WTC11 (cell line): ENCODE results near the gene OOSP2.

Experiments used
- GRHL2 ChIP-seq: fragments of 250-450 bp; sonication (Bioruptor Pico); IDR thresholded peaks from 2 replicates; pipeline ENCODE4 v1.8.0; 2022; ENCODE audit warnings: mild to moderate bottlenecking, moderate library complexity; ENCODE audit not compliant: insufficient replicate concordance, severe bottlenecking
- TF ChIP-seq, protein P1 (sequence below): sonication (generic); formaldehyde crosslinking; IDR thresholded peaks from 2 replicates; pipeline ENCODE4 v1.8.0; 2022; ENCODE audit warnings: mild to moderate bottlenecking, missing genetic modification reagents
- TF ChIP-seq, protein P2 (sequence below): sonication (generic); formaldehyde crosslinking; IDR thresholded peaks from 2 replicates; pipeline ENCODE4 v1.8.1; 2023; ENCODE audit warnings: mild to moderate bottlenecking, missing genetic modification reagents, moderate library complexity
- TF ChIP-seq, protein P3 (sequence below): fragments of 200-600 bp; IDR thresholded peaks from 2 replicates; pipeline ENCODE4 v1.8.0; 2022; ENCODE audit warnings: antibody characterized with exemption

DNA sequence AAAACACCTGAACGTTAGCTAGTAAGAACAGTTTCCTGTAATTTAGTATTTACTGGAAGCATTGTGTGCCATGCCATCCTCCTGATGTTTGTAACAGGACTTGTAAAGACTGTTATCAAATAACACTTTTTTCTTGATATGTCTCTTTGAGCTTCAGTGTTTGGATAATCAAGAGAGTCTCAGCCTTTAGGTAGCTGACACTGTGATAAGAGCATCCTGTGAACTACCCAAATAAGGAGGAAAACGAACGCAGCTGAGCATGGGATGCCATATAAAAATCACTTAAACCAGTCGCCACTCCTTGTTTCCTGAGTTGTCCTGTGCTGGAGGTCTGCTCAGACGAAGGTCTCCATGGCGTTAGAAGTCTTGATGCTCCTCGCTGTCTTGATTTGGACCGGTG is at the start of gene OOSP2:
- TF ChIP-seq, protein P1, sequence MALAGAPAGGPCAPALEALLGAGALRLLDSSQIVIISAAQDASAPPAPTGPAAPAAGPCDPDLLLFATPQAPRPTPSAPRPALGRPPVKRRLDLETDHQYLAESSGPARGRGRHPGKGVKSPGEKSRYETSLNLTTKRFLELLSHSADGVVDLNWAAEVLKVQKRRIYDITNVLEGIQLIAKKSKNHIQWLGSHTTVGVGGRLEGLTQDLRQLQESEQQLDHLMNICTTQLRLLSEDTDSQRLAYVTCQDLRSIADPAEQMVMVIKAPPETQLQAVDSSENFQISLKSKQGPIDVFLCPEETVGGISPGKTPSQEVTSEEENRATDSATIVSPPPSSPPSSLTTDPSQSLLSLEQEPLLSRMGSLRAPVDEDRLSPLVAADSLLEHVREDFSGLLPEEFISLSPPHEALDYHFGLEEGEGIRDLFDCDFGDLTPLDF (CRISPR knock-in tag) = no peak
- TF ChIP-seq GRHL2 = no peak
- TF ChIP-seq, protein P2, sequence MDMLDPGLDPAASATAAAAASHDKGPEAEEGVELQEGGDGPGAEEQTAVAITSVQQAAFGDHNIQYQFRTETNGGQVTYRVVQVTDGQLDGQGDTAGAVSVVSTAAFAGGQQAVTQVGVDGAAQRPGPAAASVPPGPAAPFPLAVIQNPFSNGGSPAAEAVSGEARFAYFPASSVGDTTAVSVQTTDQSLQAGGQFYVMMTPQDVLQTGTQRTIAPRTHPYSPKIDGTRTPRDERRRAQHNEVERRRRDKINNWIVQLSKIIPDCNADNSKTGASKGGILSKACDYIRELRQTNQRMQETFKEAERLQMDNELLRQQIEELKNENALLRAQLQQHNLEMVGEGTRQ (CRISPR knock-in tag) = no peak
- TF ChIP-seq, protein P3, sequence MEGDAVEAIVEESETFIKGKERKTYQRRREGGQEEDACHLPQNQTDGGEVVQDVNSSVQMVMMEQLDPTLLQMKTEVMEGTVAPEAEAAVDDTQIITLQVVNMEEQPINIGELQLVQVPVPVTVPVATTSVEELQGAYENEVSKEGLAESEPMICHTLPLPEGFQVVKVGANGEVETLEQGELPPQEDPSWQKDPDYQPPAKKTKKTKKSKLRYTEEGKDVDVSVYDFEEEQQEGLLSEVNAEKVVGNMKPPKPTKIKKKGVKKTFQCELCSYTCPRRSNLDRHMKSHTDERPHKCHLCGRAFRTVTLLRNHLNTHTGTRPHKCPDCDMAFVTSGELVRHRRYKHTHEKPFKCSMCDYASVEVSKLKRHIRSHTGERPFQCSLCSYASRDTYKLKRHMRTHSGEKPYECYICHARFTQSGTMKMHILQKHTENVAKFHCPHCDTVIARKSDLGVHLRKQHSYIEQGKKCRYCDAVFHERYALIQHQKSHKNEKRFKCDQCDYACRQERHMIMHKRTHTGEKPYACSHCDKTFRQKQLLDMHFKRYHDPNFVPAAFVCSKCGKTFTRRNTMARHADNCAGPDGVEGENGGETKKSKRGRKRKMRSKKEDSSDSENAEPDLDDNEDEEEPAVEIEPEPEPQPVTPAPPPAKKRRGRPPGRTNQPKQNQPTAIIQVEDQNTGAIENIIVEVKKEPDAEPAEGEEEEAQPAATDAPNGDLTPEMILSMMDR = no peak
